Astrocyte of the cerebellum (primary cell): ENCODE measurements around the gene LGR4.

Experiments
- DNase-seq: peaks from one replicate; pipeline ENCODE4 v3.0.0-alpha.2; 2011; ENCODE audit warnings: low read depth
- H3K4me3 ChIP-seq: 2 replicates; pipeline ENCODE4 v1.5.1; 2011; ENCODE audit warnings: mild to moderate bottlenecking, low read depth, low read length, moderate library complexity
- CTCF ChIP-seq: IDR thresholded peaks from 2 replicates; pipeline ENCODE4 v1.5.1; 2012; ENCODE audit warnings: low read length, low read depth, moderate library complexity, mild to moderate bottlenecking; ENCODE audit errors: missing control alignments
- in situ Hi-C: cut with HindIII; loops from 2 replicates; pipeline ENCODE4 v1.10.0; 2017; ENCODE audit warnings: low sequenced_read_pairs

Gene LGR4

GRCh38 chr11:27387362-27387761 lies 85.2 kb downstream of the LGR4 start:
- in situ Hi-C loops, result no loop called here
- no peak for TF ChIP-seq CTCF
- no peak for DNase-seq
- H3K4me3 ChIP-seq, result no peak overlapping the region

- no peak for DNase-seq
- H3K4me3 ChIP-seq, result no peak overlapping the region
- in situ Hi-C loops, result no loop called here
- TF ChIP-seq CTCF, result no peak
These were observed 86.3 kb downstream of the LGR4 start for GRCh38 chr11:27386181-27386845.

GRCh38 chr11:27385245-27385644 lies 87.3 kb downstream of the LGR4 start:
- in situ Hi-C loops, result no loop called here
- H3K4me3 ChIP-seq, result no peak overlapping the region
- DNase-seq, result peak; percentile 45

GRCh38 chr11:27384227-27384626 lies 88.4 kb downstream of the LGR4 start:
- H3K4me3 ChIP-seq, result no peak overlapping the region
- no peak for DNase-seq
- in situ Hi-C loops, result no loop called here
- no peak for TF ChIP-seq CTCF

More at GRCh38 chr11:27385245-27385644, 87.3 kb downstream of the LGR4 start:
- no peak for TF ChIP-seq CTCF

GRCh38 chr11:27383645-27384044 lies 88.9 kb downstream of the LGR4 start:
- in situ Hi-C loops, result no loop called here
- no peak for TF ChIP-seq CTCF
- no peak overlapping the region for H3K4me3 ChIP-seq
- no peak for DNase-seq

GRCh38 chr11:27381238-27381666 lies 91.3 kb downstream of the LGR4 start:
- H3K4me3 ChIP-seq, result no peak overlapping the region
- no peak for TF ChIP-seq CTCF

GRCh38 chr11:27380771-27381170 lies 91.8 kb downstream of the LGR4 start:
- H3K4me3 ChIP-seq, result no peak overlapping the region
- no peak for TF ChIP-seq CTCF
- no peak for DNase-seq
- in situ Hi-C loops, result no loop called here

More at GRCh38 chr11:27381238-27381666, 91.3 kb downstream of the LGR4 start:
- DNase-seq, result no peak
- in situ Hi-C loops, result no loop called here
